Measurements from ENCODE around the gene ENG. TPM values are rescaled to one million over a fixed set of nuclear protein-coding genes. Genes with fewer than 3 reads are reported as not detected.
A peak's percentile ranks its signal among the peaks of the same experiment; 100 is the strongest.
"Not testable (repeated sequence)": the region's sequence is repeated elsewhere in the genome, so short reads cannot be mapped to it uniquely, and the experiment has no call there.

The ENG gene
- total and polyA plus RNA-seq, 2 of the 4 experiments (the other 2 are of a cell fraction) = 3.6 to 83.3 TPM

DNA sequence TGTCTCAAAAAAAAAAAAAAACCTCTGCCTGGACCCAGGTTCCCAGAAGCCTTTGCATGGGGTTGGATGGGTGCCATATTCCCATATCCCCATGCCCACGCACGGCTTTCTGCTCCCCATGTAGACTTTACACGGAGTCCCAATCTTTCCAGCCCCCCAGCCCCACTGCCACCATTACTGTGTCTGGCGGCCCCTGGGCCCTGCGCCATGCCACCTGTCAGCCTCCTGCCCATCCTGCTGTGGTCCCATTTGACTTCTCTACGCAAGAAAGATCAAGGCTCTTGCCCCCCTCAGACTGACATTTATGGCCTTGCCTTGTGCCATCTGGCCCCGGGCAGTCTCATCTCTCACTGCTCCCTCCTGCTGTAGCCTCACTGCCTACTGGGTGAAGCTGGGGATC lies 29.5 kb upstream of the ENG start:
- no TSS peak for BruUV-seq (replicated peaks)
- ChIA-PET POLR2A (ENCODE audit: unreplicated experiment) (interaction anchor here (0.8 kb wide), 1 partner anchor 14 kb away, joined by 3 read pairs; no protein-coding TSS in a partner anchor), CTCF (no interaction called here)

DNA sequence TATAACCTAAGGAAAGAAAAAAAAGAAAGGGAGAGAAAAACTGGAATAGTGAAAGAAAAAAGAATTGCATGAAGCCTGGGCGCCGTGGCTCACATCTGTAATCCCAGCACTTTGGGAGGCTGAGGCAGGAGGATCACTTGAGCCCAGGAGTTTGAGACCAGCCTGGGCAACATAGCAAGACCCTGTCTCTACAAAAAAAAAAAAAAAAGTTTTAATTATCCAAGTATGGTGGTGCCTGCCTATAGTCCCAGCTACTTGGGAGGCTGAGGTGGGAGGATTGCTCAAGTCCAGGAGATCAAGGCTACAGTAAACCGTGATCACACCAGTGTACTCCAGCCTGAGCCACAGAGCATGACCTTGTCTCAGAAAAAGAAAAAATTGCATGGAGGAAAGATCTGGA lies 27.3 kb upstream of the ENG start:
- H3K4me2 ChIP-seq (ENCODE audit: low read depth, low read length); H2AK5ac ChIP-seq (ENCODE audit: low read depth, low read length); intact Hi-C loops (cut with micrococcal nuclease); H3K23ac ChIP-seq (ENCODE audit: low read depth, low read length); H3K4me3 ChIP-seq (ENCODE audit: insufficient read depth, low read depth, low read length); H3K27ac ChIP-seq (ENCODE audit: insufficient read depth, low read length); H2BK15ac ChIP-seq (ENCODE audit: low read depth, low read length); H3K9ac ChIP-seq (ENCODE audit: low read depth, low read length); H3K4ac ChIP-seq (ENCODE audit: low read depth, low read length); H2BK20ac ChIP-seq (ENCODE audit: low read depth, low read length); H2BK5ac ChIP-seq (ENCODE audit: low read depth, low read length, poor library complexity, severe bottlenecking); POLR2A ChIA-PET (ENCODE audit: unreplicated experiment); H4K5ac ChIP-seq (ENCODE audit: low read depth, low read length); ATAC-seq (ENCODE audit: low read depth); H3K18ac ChIP-seq (ENCODE audit: low read depth, low read length); H3K14ac ChIP-seq (replicated peaks; ENCODE audit: low read depth, low read length); H3K9me1 ChIP-seq (ENCODE audit: insufficient read depth, low read length); H3K9me3 ChIP-seq (ENCODE audit: control insufficient read depth, insufficient read depth, low read length); DNase-seq; dilution Hi-C loops (cut with HindIII; ENCODE audit: low sequenced_read_pairs, unreplicated experiment); H4K8ac ChIP-seq (ENCODE audit: low read depth in 2 of 2, low read length in 2 of 2); H4K20me1 ChIP-seq (ENCODE audit: insufficient read depth, low read length); H2AFZ ChIP-seq (replicated peaks; ENCODE audit: low read length, poor library complexity); H3K56ac ChIP-seq (ENCODE audit: extremely low read depth, insufficient read depth, low read length); BruUV-seq (replicated peaks); H2BK120ac ChIP-seq (ENCODE audit: low read depth, low read length); H4K91ac ChIP-seq (ENCODE audit: insufficient read depth, low read depth, low read length); H2AK9ac ChIP-seq (replicated peaks; ENCODE audit: low read depth, low read length, poor library complexity); in situ Hi-C loops (cut with MboI; ENCODE audit: low sequenced_read_pairs); CTCF ChIA-PET; H3K27me3 ChIP-seq (ENCODE audit: control insufficient read depth, insufficient read depth, low read length): not testable (repeated sequence)
- Histone ChIP-seq H3K79me1 (ENCODE audit: low read depth in 1 of 2, low read length in 2 of 2) (peaks cover 6 to 16% of the 10 kb centered on the region in 2 experiments; a peak in 3 of 4 replicates), H3K36me3 (ENCODE audit: control insufficient read depth, insufficient read depth, low read length) (peaks cover 28% of the 10 kb centered on the region), H3K4me1 (ENCODE audit: control insufficient read depth, insufficient read depth, low read length) (peaks cover 12% of the 10 kb centered on the region)
- no CpG with 5 or more reads among the region's 3 CpGs for WGBS, 2 experiments (ENCODE audit: extremely low coverage in 2 of 2, insufficient read length in 1 of 2)

More for the DNA sequence above, 29.5 kb upstream of the ENG start:
- Histone ChIP-seq H3K4me3 (ENCODE audit: insufficient read depth, low read depth, low read length) (no peak overlapping the region), H3K56ac (ENCODE audit: extremely low read depth, insufficient read depth, low read length) (no peak overlapping the region), H2BK15ac (ENCODE audit: low read depth, low read length) (no peak overlapping the region), H3K9me1 (ENCODE audit: insufficient read depth, low read length) (peaks cover 3% of the 10 kb centered on the region; the same call in 1 of the 2 replicates), H2BK120ac (ENCODE audit: low read depth, low read length) (no peak overlapping the region), H3K9me3 (ENCODE audit: control insufficient read depth, insufficient read depth, low read length) (no peaks in the 10 kb centered on the region), H2BK5ac (ENCODE audit: low read depth, low read length, poor library complexity, severe bottlenecking) (no peak overlapping the region), H3K18ac (ENCODE audit: low read depth, low read length) (no peak overlapping the region), H2AK5ac (ENCODE audit: low read depth, low read length) (no peak overlapping the region; the same call in 1 of the 2 replicates), H3K36me3 (ENCODE audit: control insufficient read depth, insufficient read depth, low read length) (peaks cover 41% of the 10 kb centered on the region), H4K5ac (ENCODE audit: low read depth, low read length) (no peak overlapping the region), H3K4me1 (ENCODE audit: control insufficient read depth, insufficient read depth, low read length) (peaks cover 4% of the 10 kb centered on the region), H2AK9ac (replicated peaks; ENCODE audit: low read depth, low read length, poor library complexity) (no peak overlapping the region), H3K79me1 (ENCODE audit: low read depth in 1 of 2, low read length in 2 of 2) (peaks cover 0 to 15% of the 10 kb centered on the region in 2 experiments; a peak in 2 of 4 replicates), H3K4ac (ENCODE audit: low read depth, low read length) (no peak overlapping the region), H3K27ac (ENCODE audit: insufficient read depth, low read length) (no peak overlapping the region), H4K8ac (ENCODE audit: low read depth in 2 of 2, low read length in 2 of 2) (no peak overlapping the region), H4K91ac (ENCODE audit: insufficient read depth, low read depth, low read length) (no peak overlapping the region), H3K23ac (ENCODE audit: low read depth, low read length) (no peak overlapping the region), H4K20me1 (ENCODE audit: insufficient read depth, low read length) (0 out of 2 replicates have a peak, but pooled peaks cover 3% of the 10 kb centered on the region), H3K14ac (replicated peaks; ENCODE audit: low read depth, low read length) (no peak overlapping the region), H2AFZ (replicated peaks; ENCODE audit: low read length, poor library complexity) (peak overlapping the region; percentile 58), H3K9ac (ENCODE audit: low read depth, low read length) (no peak overlapping the region), H3K4me2 (ENCODE audit: low read depth, low read length) (no peak overlapping the region), H3K27me3 (ENCODE audit: control insufficient read depth, insufficient read depth, low read length) (no peaks in the 10 kb centered on the region), H2BK20ac (ENCODE audit: low read depth, low read length) (no peak overlapping the region)
- dilution Hi-C loops (cut with HindIII; ENCODE audit: low sequenced_read_pairs, unreplicated experiment) = no loop called here
- in situ Hi-C loops (cut with MboI; ENCODE audit: low sequenced_read_pairs) = no loop called here
- 87% methylated on average over 7 of the region's 7 CpGs; no CpG with 5 or more reads in 1 of the 2 experiments for WGBS, 2 experiments (ENCODE audit: extremely low coverage in 2 of 2, insufficient read length in 1 of 2)
- intact Hi-C loops (cut with micrococcal nuclease) = no loop called here
- no peak for TF ChIP-seq CHD1 (IDR thresholded peaks at IDR 0.05; ENCODE audit: low read depth, low read length)
- no peak for TF ChIP-seq NFE2L2 (IDR thresholded peaks at IDR 0.05; ENCODE audit: low read depth, low read length)
- TF ChIP-seq SMC3 (IDR thresholded peaks at IDR 0.05; ENCODE audit: low read depth, low read length) = no peak
- no peak for TF ChIP-seq FOS (IDR thresholded peaks at IDR 0.05; ENCODE audit: low read depth, low read length)
- TF ChIP-seq RFX5 (IDR thresholded peaks at IDR 0.05; ENCODE audit: low read depth, low read length) = no peak
- no peak for TF ChIP-seq MAFK (IDR thresholded peaks at IDR 0.05; ENCODE audit: low read depth, low read length)
- TF ChIP-seq MXI1 (IDR thresholded peaks at IDR 0.05; ENCODE audit: borderline replicate concordance, low read depth, low read length) = no peak
- TF ChIP-seq, protein P1, sequence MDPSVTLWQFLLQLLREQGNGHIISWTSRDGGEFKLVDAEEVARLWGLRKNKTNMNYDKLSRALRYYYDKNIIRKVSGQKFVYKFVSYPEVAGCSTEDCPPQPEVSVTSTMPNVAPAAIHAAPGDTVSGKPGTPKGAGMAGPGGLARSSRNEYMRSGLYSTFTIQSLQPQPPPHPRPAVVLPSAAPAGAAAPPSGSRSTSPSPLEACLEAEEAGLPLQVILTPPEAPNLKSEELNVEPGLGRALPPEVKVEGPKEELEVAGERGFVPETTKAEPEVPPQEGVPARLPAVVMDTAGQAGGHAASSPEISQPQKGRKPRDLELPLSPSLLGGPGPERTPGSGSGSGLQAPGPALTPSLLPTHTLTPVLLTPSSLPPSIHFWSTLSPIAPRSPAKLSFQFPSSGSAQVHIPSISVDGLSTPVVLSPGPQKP (IDR thresholded peaks at IDR 0.05; ENCODE audit: borderline replicate concordance, low read depth, low read length) = no peak
- no peak for TF ChIP-seq POLR2A (IDR thresholded peaks at IDR 0.05; ENCODE audit: low read depth, low read length)
- no peak for TF ChIP-seq BHLHE40 (IDR thresholded peaks at IDR 0.05; ENCODE audit: low read depth, low read length)
- TF ChIP-seq RAD21 (IDR thresholded peaks at IDR 0.05; ENCODE audit: low read length) = no peak
- no peak for DNase-seq
- no peak for ATAC-seq (ENCODE audit: low read depth)
